Measurements from ENCODE around the gene OR8U1. TPM values are rescaled to one million over a fixed set of nuclear protein-coding genes. Genes with fewer than 3 reads are reported as not detected.

Gene OR8U1
- total RNA-seq, 1 experiment from 2014 or later, result not detected

Other genes with a start within 250 kb of the OR8U1 start
- gene OR8J3, start 235.4 kb upstream of the OR8U1 start, total RNA-seq (2022), result not detected in 2 replicates
- not detected in 2 replicates for gene OR8K5, start 215.3 kb upstream of the OR8U1 start, total RNA-seq (2022)
- gene OR5J2, start 199.0 kb upstream of the OR8U1 start, total RNA-seq (2022), result not detected in 2 replicates
- gene OR5T2, start 141.4 kb upstream of the OR8U1 start, total RNA-seq (2022), result not detected in 2 replicates
- not detected in 2 replicates for gene OR5T3, start 123.4 kb upstream of the OR8U1 start, total RNA-seq (2022)
- not detected in 2 replicates for gene OR5T1, start 101.5 kb upstream of the OR8U1 start, total RNA-seq (2022)
- not detected in 2 replicates for gene OR8H1, start 83.4 kb upstream of the OR8U1 start, total RNA-seq (2022)
- not detected in 2 replicates for gene OR8K3, start 60.5 kb upstream of the OR8U1 start, total RNA-seq (2022)
- not detected in 2 replicates for gene OR8K1, start 29.6 kb upstream of the OR8U1 start, total RNA-seq (2022)
- not detected in 2 replicates for gene OR8J1, start 21.3 kb upstream of the OR8U1 start, total RNA-seq (2022)
- not detected in 2 replicates for gene OR5AL1, start 37.1 kb downstream of the OR8U1 start, total RNA-seq (2022)
- not detected in 2 replicates for gene OR5M3, start 97.7 kb downstream of the OR8U1 start, total RNA-seq (2022)
- not detected in 2 replicates for gene OR5M8, start 115.7 kb downstream of the OR8U1 start, total RNA-seq (2022)
- not detected in 2 replicates for gene OR5M11, start 167.6 kb downstream of the OR8U1 start, total RNA-seq (2022)
- gene OR5M10, start 202.1 kb downstream of the OR8U1 start, total RNA-seq (2022), result not detected in 2 replicates
- not detected in 2 replicates for gene OR5M1, start 239.2 kb downstream of the OR8U1 start, total RNA-seq (2022)